GM19043 (cell line): ENCODE results near the gene STEEP1.

ENCODE experiments used
- ATAC-seq: cut with Tn5 transposase; IDR thresholded peaks from one replicate; pipeline ENCODE4 v1.9.1; 2021; ENCODE audit warnings: low read depth; ENCODE audit not compliant: unreplicated experiment

Gene STEEP1

GRCh38 chrX:119489212-119490074, 75.8 kb downstream of the STEEP1 start:
- no peak for ATAC-seq

- ATAC-seq: no peak
Observed at GRCh38 chrX:119488749-119489148, 76.5 kb downstream of the STEEP1 start.
